ENCODE measurements around the gene AGAP3. TPM values are rescaled to one million over a fixed set of nuclear protein-coding genes. Genes with fewer than 3 reads are reported as not detected.

Gene AGAP3
- total and polyA plus RNA-seq, 9 donors, result 22.3 to 125 (median 79.9) TPM

DNA sequence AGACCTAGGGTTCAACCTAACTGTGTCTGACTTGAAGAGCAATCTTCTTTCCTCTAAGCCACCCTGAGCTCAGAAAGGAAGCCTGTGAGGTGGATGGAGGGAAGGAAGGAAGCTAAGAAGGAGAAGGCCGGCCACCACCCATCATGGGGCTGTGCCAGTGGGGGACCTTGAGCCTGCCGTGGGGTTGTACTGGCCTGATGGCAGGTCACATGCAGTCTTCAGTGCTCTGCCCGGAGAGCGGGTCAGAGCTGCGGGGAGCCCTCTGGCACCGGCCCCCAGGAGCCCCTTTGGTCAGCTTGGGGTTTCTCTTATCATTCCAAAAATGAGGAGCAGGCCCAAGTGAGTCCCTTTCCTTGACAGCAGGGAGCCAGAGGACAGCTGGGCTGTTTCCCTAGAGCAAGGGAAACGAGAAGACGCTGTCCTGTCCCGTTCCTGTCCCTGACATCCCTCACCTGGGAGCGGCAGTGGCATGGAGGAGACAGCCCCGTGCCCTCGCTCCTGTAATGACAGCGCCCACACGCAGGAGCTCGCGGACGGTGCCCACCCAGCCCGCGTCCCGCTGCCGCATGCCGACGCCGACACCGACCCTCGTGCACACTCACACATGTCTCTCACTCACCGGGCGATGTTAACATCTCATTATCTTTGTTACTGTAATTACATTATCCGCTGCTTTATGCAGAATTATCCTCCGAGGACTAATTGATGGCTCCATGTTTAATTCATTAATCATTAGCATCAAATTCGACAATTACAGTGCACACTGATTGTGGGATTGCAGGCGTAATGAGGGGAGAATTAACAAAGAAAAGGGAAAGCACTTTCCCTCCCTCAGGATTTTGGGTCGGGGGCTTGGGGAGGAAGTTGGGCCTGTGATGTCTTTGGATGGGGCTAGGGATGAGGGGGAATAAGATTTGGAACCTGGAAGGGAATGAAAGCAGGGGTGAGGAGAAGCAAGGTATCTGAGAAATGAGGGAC lies 49.9 kb downstream of the AGAP3 start:
- TF ChIP-seq POLR2A (IDR thresholded peaks at IDR 0.05) (no peak), EP300 (IDR thresholded peaks at IDR 0.05) (no peak), CTCF (IDR thresholded peaks at IDR 0.05) (no peak)
- Histone ChIP-seq H3K4me3 (no peak overlapping the region), H3K27ac (no peak overlapping the region), H3K27me3 (no peaks in the 10 kb centered on the region), H3K4me1 (ENCODE audit: insufficient read depth) (no peaks in the 10 kb centered on the region), H3K36me3 (no peaks in the 10 kb centered on the region), H3K9me3 (no peaks in the 10 kb centered on the region)
- WGBS, 3 donors, result 90 to 93% (median 91%) methylated on average over 32 to 33 of the region's 33 CpGs
- DNase-seq, result peak in 2 of 5 donors; percentile 6 to 10
- intact Hi-C loops (cut with DNase I), result loop anchor here in 1 of 4 donors (10.0 kb wide), 1 partner anchor 169 kb away; no protein-coding TSS in a partner anchor

DNA sequence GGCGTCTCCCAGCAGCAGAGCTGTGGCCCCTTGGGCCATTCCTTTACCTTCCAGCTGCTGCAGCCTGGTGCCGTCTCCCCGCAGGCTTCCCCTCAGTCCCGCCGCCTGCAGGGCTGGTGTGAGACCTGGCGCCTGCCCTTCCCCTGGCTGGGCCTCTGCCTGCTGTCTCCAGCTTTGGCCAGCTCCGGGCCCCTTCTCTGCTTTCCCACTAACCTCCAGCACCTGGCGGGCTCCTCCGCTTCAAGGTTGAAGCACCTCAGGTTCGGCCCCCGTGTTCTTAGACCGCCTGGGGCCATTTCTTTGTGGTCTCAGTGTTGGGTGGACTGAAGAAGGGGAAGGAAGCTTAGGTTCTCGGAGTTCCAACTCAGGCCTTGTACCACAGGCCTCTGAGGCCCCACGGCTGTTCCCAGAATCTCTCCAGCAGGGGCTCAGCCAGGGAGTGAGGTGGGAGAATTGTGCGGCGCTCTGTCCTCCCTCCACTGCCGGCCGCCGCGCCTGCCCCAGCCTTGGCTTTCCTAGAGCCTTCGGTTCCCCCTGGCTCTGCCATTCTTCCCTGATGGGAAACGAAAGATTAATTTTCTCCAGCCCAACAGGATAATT lies 50.9 kb downstream of the AGAP3 start:
- TF ChIP-seq CTCF (IDR thresholded peaks at IDR 0.05) (no peak), POLR2A (IDR thresholded peaks at IDR 0.05) (no peak), EP300 (IDR thresholded peaks at IDR 0.05) (no peak)
- no peaks in the 10 kb centered on the region for H3K27me3 ChIP-seq
- H3K9me3 ChIP-seq, result no peaks in the 10 kb centered on the region
- no peaks in the 10 kb centered on the region for H3K36me3 ChIP-seq
- peak in 4 of 5 donors; percentile 6 to 34 (median 10) for DNase-seq
- H3K27ac ChIP-seq, result no peak overlapping the region
- H3K4me3 ChIP-seq, result no peak overlapping the region
- intact Hi-C loops (cut with DNase I), result loop anchor here in 1 of 4 donors (10.0 kb wide), 1 partner anchor 168 kb away; no protein-coding TSS in a partner anchor
- WGBS, 3 donors, result 79 to 85% (median 80%) methylated on average over 22 of the region's 22 CpGs
- no peaks in the 10 kb centered on the region for H3K4me1 ChIP-seq (ENCODE audit: insufficient read depth)

DNA sequence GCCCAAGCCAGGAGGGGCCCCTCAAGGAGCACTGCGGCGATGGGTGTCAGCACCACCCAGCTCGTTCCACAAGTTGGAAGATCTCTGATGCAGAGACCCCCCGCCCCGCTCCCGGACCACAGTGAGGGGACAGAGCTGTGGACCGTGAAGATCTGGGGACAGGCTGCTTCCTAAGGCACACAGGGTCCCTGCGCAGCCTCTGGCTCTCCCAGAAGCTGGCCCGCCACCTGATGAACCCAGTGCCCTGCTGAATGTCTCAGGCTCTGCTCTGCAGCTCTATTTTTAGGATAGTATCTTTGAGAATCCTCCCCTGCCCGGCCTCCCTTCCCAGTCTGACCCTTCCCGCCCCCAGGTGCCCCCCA lies 51.5 kb downstream of the AGAP3 start:
- Histone ChIP-seq H3K9me3 (no peaks in the 10 kb centered on the region), H3K27me3 (no peaks in the 10 kb centered on the region), H3K27ac (no peak overlapping the region), H3K4me3 (no peak overlapping the region), H3K36me3 (no peaks in the 10 kb centered on the region), H3K4me1 (ENCODE audit: insufficient read depth) (no peaks in the 10 kb centered on the region)
- TF ChIP-seq EP300 (IDR thresholded peaks at IDR 0.05) (no peak), CTCF (IDR thresholded peaks at IDR 0.05) (no peak), POLR2A (IDR thresholded peaks at IDR 0.05) (no peak)
- 88 to 91% (median 89%) methylated on average over 11 of the region's 11 CpGs for WGBS, 3 donors
- peak in 2 of 5 donors; percentile 3 to 9 for DNase-seq
- intact Hi-C loops (cut with DNase I), result loop anchor here in 1 of 4 donors (10.0 kb wide), 1 partner anchor 167 kb away; no protein-coding TSS in a partner anchor

- H3K27me3 ChIP-seq, result no peaks in the 10 kb centered on the region
- TF ChIP-seq POLR2A (IDR thresholded peaks at IDR 0.05) (no peak), CTCF (IDR thresholded peaks at IDR 0.05) (no peak), EP300 (IDR thresholded peaks at IDR 0.05) (no peak)
- intact Hi-C loops (cut with DNase I), result loop anchor here in 1 of 4 donors (10.0 kb wide), 1 partner anchor 166 kb away; no protein-coding TSS in a partner anchor
- H3K27ac ChIP-seq, result no peak overlapping the region
- 83 to 86% (median 84%) methylated on average over 30 of the region's 30 CpGs for whole genome bisulfite sequencing, 3 donors
- no peaks in the 10 kb centered on the region for H3K4me1 ChIP-seq (ENCODE audit: insufficient read depth)
- no peaks in the 10 kb centered on the region for H3K9me3 ChIP-seq
- peak in 1 of 5 donors; percentile 7 for DNase-seq
- H3K4me3 ChIP-seq, result no peak overlapping the region
- no peaks in the 10 kb centered on the region for H3K36me3 ChIP-seq
These were observed 52.0 kb downstream of the AGAP3 start for GRCh38 chr7:151138153-151138851.

Data from ovary (tissue), 9 donors.